AG08395 (cell line): ENCODE results near the gene HNRNPUL1.
A peak's percentile ranks its signal among the peaks of the same experiment; 100 is the strongest.
"Not testable (repeated sequence)": the region's sequence is repeated elsewhere in the genome, so short reads cannot be mapped to it uniquely, and the experiment has no call there.

Source experiments
- DNase-seq: peaks from one replicate; pipeline ENCODE4 v3.0.0; 2012; ENCODE audit warnings: mixed read lengths, low spot score

The HNRNPUL1 gene

DNA sequence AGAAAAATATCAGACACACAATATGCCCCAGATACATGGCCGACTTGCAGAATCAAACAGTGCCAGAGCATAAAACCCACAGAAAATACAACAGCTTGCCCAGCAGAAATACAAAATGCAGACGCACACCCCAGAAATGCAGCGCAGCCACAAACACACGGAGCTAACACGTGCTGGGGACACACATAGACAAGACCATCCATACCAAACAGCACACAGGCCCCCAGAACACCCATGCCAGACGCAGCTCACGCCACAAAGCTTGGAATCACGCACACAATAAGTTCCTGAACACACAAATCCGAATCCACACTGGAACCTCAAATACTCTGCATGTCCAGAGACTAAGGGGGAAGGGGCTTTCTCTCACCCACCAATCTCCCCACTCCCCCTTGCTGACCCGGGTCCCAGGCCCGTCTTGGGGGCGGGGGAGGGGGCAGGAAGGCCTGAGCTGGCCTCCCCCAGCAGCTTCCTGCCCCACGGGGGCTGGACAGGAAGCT, 63.0 kb downstream of the HNRNPUL1 start:
- no peak for DNase-seq

DNA sequence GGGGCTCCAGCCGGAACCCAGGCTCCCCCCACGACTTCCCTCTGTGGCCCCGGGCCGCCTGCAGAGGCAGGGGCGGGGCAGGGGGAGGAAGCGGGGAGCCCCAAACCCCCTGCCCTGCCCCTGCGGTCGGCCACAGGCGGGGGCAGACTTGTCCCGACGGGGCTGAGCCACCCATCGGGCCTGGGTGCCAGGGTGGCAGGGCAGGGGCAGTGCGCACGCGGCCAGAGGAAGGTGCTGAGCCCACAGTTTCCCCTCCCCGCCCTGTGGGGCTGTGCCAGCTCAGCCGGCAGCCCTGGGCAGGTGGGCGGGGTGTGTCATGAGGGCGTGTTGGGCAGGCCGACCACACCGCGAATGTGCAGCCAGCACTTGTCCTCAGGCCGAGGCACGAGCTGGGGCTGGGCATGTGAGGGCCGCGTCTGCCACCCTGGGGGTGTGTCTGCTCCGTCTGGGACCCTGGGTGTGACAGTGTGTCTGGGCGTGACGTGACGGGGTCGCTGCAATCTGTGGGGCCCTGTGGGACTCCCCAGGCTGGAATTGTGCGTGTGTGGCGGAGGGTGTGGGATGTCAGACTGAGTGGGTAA, 63.5 kb downstream of the HNRNPUL1 start:
- DNase-seq, result no peak

GRCh38 chr19:41328157-41328841, 64.1 kb downstream of the HNRNPUL1 start:
- DNase-seq, result no peak

- DNase-seq, result no peak
Measured at GRCh38 chr19:41328842-41329225, 64.7 kb downstream of the HNRNPUL1 start.

GRCh38 chr19:41330481-41330880, 66.3 kb downstream of the HNRNPUL1 start:
- no peak for DNase-seq

GRCh38 chr19:41330946-41331678, 66.9 kb downstream of the HNRNPUL1 start:
- no peak for DNase-seq

DNA sequence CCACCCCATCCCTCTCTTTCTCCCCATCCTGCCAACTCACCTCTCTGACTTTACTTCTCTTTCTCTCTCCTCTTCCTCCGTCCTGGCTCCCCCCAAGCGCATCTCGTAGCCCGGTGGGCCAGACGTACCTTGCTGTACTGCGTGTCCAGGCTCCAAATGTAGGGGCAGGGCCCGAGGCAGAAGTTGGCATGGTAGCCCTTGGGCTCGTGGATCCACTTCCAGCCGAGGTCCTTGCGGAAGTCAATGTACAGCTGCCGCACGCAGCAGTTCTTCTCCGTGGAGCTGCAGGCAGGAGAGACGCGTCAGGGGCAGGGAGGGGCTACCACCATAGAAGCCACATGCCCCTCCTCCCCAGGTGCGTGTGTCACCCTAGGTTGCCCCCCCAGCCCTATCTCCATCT, 67.8 kb downstream of the HNRNPUL1 start:
- DNase-seq, result no peak

DNA sequence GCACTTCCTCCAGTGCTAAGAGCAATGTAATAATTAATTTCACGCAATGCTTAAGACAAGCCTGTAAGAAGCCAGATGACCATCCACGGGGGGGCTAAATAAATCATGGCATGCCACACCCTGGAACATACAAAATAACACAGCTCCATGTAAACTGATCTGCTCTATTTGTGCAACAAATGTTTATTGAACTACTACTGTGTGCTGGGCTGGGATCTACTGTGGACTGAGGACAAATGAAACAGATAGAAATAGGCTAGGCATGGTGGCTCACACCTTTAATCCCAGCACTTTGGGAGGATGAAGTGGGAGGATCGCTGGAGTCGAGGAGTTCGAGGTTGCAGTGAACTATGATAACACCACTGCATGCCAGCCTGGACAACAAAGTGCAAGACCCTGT, 68.3 kb downstream of the HNRNPUL1 start:
- no peak for DNase-seq

- DNase-seq, result no peak
Measured at GRCh38 chr19:41334793-41335192, 70.6 kb downstream of the HNRNPUL1 start.

GRCh38 chr19:41335467-41335866, 71.3 kb downstream of the HNRNPUL1 start:
- DNase-seq, result no peak

- peak; percentile 71 for DNase-seq
Measured at GRCh38 chr19:41339936-41340335, 75.8 kb downstream of the HNRNPUL1 start.

DNA sequence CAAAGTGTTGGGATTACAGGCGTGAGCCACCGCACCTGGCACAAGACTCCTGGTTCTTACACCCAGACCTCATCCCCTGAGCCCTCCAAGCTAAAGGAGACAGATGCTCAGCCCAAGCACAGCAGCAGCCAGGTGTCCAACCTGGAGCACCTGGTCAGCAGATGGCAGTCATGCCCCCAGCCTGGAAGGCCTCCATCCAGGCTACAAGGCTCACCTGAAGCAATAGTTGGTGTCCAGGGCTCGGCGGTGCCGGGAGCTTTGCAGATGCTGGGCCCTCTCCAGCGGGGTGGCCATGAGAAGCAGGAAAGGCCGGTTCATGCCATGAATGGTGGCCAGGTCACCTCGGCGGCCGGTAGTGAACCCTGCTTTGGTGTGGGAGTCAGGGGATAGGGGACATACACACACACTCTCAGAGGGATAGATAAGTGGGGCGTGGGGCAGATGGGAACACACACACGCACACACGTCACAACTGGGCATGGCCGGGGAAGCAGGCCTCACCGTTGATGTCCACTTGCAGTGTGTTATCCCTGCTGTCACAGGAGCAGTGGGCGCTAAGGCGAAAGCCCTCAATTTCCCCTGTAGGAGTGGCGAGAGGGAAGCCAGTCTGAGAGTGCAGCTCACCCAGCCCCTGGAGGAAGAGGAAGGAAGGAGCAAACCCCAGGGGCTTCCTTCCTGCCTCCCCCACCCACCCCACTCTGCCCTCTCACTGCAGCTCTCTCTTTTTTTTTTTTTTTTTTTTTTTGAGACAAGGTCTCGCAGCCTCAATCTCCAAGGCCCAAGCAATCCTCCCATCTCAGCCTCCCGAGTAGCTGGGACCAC, 77.7 kb downstream of the HNRNPUL1 start:
- DNase-seq, result no peak

- no peak for DNase-seq
Measured at GRCh38 chr19:41344162-41344561, 80.0 kb downstream of the HNRNPUL1 start.

GRCh38 chr19:41346916-41347315, 82.7 kb downstream of the HNRNPUL1 start:
- DNase-seq, result not testable (repeated sequence)

- peak; percentile 27 for DNase-seq
Measured at GRCh38 chr19:41350735-41351338, 86.7 kb downstream of the HNRNPUL1 start.

DNA sequence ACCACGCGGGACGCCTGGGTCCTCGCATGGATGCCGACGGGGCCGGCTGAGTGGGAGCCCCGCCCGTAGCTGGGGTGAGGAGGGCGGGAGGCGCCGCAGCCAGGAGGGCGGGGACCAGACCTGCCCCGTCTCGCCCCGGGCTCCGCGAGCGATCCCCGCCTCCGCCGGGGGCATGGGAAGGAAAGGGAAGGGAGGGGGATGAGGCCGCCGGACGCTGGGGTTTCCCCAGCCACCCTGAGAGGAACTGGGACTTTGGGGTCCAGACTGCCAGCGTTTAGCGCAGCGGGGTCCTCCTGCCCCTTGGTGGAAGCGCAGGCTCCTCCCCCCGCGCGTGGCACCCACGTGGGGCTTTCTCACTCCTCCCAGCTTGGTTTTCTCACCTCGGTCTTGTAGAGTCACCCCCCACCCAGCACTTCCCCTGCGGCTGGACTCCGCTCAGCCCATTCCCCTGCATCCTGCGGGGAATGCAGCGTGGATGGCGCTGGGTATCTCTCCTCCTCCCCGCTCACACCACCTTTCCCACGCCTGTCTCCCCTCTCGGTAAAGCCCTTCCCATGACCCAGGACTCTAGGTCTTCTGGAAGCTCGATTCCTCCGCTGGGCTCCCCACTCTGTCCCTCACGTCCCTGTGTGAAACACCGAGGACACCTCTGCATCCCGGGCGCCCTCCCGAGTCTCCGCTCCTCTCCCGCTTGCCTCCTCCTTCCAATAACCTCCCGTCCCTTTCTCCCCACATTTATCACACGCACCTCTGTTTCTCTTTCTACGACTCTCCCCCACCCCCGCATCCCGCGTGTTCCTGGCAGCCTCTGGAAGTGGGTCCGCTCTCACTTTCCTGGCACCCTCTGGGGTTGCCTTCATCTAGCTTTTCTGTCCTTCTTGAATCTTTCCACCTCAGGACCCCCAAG, 87.4 kb downstream of the HNRNPUL1 start:
- DNase-seq, result peak; percentile 88

DNA sequence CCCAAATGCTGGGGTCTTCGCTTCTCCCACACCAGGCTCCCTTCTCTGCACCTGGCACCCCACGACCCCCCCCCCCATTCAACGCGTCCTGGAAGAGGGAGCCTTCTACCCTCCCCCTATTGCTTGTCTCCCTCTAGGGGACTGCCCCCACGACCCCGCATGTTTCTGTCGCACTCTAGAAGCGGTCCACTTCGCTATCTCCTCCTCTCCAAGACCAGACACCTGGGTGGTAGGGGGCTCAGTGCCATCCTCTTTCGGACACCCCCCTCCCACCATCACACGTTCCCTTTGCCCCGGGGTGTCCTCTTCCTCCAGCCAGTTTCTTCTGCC, 88.1 kb downstream of the HNRNPUL1 start:
- no peak for DNase-seq

DNA sequence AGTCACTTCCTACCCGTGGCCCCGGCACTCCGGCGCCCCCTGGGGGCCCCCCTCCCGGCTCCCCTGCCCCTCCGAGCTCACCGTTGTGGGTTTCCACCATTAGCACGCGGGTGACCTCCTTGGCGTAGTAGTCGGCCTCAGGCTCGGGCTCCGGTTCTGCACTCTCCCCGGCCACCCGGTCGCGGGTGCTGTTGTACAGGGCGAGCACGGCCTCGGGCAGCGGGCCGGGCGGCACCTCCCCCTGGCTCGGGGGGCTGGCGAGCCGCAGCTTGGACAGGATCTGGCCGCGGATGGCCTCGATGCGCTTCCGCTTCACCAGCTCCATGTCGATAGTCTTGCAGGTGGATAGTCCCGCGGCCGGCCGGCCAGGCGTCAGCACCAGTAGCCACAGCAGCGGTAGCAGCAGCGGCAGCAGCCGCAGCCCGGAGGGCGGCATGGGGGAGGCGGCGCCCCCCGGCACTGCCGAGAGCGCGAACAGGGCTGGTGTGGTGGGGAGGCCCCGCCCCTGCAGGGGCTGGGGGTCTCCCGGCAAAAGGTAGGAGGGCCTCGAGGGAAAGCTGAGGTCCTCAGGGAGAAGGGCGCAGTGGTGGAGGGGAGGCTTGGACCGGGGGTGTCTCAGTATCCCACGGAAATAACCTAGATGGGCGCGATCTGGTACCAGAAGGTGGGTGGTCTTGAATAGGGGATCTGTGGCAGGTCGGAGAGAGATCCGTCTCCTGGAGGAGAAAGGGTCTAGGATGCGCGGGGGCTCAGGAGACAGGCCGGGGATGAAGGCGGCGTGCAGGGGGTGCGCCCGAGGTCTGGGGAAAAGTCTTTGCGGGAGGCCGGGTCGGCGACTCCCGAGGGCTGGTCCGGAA, 88.7 kb downstream of the HNRNPUL1 start:
- peak; percentile 66 for DNase-seq

DNA sequence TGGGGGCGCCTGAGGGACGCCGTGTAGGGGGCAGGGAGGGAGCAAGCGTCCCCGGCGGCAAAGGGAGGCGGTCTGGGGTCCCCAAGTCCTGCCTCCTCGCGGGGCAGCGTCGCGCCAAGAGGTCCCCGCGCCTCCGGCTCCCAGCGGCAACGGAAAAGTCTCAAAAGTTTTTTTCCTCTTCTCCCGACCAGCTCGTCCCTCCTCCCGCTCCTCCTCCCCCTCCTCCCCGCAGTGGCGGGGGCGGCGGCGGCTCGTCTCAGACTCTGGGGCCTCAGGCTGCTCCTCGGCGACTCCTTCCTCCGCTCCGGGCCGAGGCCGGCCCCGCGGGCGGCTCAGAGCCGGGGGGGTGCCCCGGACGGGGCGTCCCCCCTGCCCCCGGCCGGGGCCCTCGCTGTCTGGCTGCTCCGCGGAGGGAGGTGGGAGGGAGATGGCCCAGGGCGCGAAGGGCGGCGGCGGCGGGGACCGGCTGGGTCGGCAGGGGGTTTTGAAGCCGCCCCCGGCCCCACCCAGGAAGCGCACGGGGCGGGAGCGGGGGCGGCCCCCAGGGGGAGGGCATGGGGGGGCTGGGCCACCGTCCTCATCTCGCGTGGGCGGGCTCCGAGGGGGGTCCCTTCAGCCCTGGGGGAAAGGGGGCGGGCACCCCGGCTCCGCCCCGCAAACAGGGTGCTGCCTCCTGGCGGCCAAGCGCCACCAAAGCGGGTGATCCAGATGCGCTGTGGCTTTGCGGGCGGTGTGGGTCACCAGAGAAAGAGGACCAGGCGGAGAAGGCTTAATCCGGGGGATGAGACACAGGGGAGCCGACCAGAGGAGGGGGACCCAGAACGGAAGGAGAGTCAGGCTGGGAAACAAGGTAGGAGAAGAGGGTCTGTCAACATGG, 89.5 kb downstream of the HNRNPUL1 start, which contains the start of gene TGFB1:
Gene TGFB1, minus strand, starts transcription at position 457 of the 877 bp plus-strand sequence. CDS start 878 bp downstream, outside the sequence.
- peak; percentile 99 for DNase-seq
